ENCODE results near the gene PRORP. TPM values are rescaled to one million over a fixed set of nuclear protein-coding genes. Genes with fewer than 3 reads are reported as not detected.

The PRORP gene
- total RNA-seq, 1 donor from 2014 or later, result 22.4 TPM

DNA sequence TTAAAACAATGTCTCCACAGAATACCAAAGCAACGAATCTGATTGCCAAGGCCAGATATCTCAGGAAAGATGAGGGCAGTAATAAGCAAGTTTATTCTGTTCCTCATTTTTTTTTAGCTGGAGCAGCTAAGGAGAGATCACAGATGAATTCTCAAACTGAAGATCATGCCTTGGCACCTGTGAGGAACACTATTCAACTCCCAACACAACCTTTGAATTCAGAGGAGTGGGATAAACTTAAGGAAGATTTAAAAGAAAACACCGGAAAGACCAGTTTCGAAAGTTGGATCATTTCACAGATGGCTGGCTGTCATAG lies 994 bp downstream of the PRORP start:
- H3K27ac ChIP-seq, result peak overlapping the region; percentile 97
- intact Hi-C loops (cut with DNase I), result no loop called here
- peaks cover 30% of the 10 kb centered on the region for H3K4me1 ChIP-seq

GRCh38 chr14:35124127-35124526 lies 1.8 kb downstream of the PRORP start:
- Histone ChIP-seq H3K27ac (no peak overlapping the region), H3K36me3 (peaks cover 7% of the 10 kb centered on the region), H3K4me1 (peaks cover 30% of the 10 kb centered on the region), H3K27me3 (ENCODE audit: low read depth) (no peaks in the 10 kb centered on the region), H3K9me3 (no peaks in the 10 kb centered on the region), H3K4me3 (no peak overlapping the region)
- no peak for TF ChIP-seq CTCF (IDR thresholded peaks at IDR 0.05)
- intact Hi-C loops (cut with DNase I), result no loop called here
- DNase-seq (no peak), ATAC-seq (no peak)

More for the DNA sequence above, 994 bp downstream of the PRORP start:
- DNase-seq (no peak), ATAC-seq (no peak)
- Histone ChIP-seq H3K9me3 (no peaks in the 10 kb centered on the region), H3K36me3 (peaks cover 7% of the 10 kb centered on the region), H3K27me3 (ENCODE audit: low read depth) (no peaks in the 10 kb centered on the region), H3K4me3 (peak overlapping the region; percentile 81)
- no peak for TF ChIP-seq CTCF (IDR thresholded peaks at IDR 0.05)

- H3K9me3 ChIP-seq, result no peaks in the 10 kb centered on the region
- no peak overlapping the region for H3K27ac ChIP-seq
- no peaks in the 10 kb centered on the region for H3K27me3 ChIP-seq (ENCODE audit: low read depth)
- no peak for TF ChIP-seq CTCF (IDR thresholded peaks at IDR 0.05)
- ATAC-seq (no peak), DNase-seq (no peak)
- H3K4me3 ChIP-seq, result no peak overlapping the region
- intact Hi-C loops (cut with DNase I), result no loop called here
- no peaks in the 10 kb centered on the region for H3K4me1 ChIP-seq
- H3K36me3 ChIP-seq, result peaks cover 27% of the 10 kb centered on the region
Measured at GRCh38 chr14:35133542-35134328, 11.4 kb downstream of the PRORP start.

DNA sequence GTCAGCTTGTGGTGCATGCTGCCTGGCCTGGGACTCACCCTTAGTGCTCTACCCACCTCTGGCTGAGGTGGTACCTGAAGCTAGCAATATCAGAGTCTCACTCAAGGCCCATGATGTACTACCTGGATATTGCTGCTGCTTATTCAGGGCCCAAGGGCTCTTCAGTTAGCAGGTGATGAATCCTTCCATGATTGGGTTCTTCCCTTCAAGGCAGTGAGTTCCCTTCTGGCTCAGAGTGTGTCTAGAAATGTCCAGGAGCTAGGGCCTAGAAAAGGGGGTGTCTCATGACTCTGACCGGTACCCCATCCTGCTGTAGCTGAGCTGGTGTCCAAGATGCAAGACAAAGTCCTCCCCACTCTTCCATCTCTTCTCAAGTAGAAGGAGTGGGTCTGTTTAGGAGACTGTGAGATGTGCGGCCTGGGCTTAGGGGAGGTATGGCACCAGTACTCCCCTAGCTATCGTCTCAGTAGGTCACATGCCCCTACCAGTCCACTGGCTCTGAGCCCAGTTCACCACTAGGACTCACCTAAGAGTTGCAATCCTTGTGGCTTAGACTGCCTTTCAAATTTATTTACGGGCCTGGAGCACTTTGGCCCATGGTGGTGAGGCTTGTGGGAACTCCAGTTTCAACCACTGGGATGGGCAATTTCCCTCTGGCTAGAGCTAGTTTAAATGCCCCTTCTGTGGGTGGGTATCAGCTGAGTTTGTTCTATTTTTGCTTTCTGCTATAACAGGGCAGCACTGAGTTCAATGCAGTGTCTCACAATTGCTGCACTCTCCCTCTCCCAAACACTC lies 12.2 kb downstream of the PRORP start:
- H3K4me1 ChIP-seq, result no peaks in the 10 kb centered on the region
- H3K9me3 ChIP-seq, result no peaks in the 10 kb centered on the region
- intact Hi-C loops (cut with DNase I), result no loop called here
- ATAC-seq (peak in 1 of 2 donors; percentile 37), DNase-seq (no peak)
- H3K27ac ChIP-seq, result no peak overlapping the region
- peaks cover 35% of the 10 kb centered on the region for H3K36me3 ChIP-seq
- H3K4me3 ChIP-seq, result no peak overlapping the region
- H3K27me3 ChIP-seq (ENCODE audit: low read depth), result no peaks in the 10 kb centered on the region
- no peak for TF ChIP-seq CTCF (IDR thresholded peaks at IDR 0.05)

- Histone ChIP-seq H3K4me3 (no peak overlapping the region), H3K4me1 (no peaks in the 10 kb centered on the region), H3K27me3 (ENCODE audit: low read depth) (no peaks in the 10 kb centered on the region), H3K9me3 (no peaks in the 10 kb centered on the region), H3K27ac (no peak overlapping the region), H3K36me3 (peaks cover 32% of the 10 kb centered on the region)
- ATAC-seq, result no peak
- DNase-seq, result no peak
- intact Hi-C loops (cut with DNase I), result no loop called here
- no peak for TF ChIP-seq CTCF (IDR thresholded peaks at IDR 0.05)
Measured at GRCh38 chr14:35138585-35138984, 16.2 kb downstream of the PRORP start.
